ENCODE measurements around the gene NPS.

Gene NPS

GRCh38 chr10:127564644-127565043 lies 15.5 kb downstream of the NPS start:
- no peak for ATAC-seq
- TF ChIP-seq CSDC2 (CRISPR knock-in tag; IDR thresholded peaks at IDR 0.05) (no peak), SNAI2 (CRISPR knock-in tag; IDR thresholded peaks at IDR 0.05) (no peak), CREB5 (CRISPR knock-in tag; IDR thresholded peaks at IDR 0.05; ENCODE audit: low read depth) (no peak), ZNF8 (CRISPR knock-in tag; IDR thresholded peaks at IDR 0.05) (no peak), ARNTL (CRISPR knock-in tag; IDR thresholded peaks at IDR 0.05; ENCODE audit: borderline replicate concordance, low read depth) (no peak), ISL1 (CRISPR knock-in tag; IDR thresholded peaks at IDR 0.05) (no peak), ESRRG (CRISPR knock-in tag; IDR thresholded peaks at IDR 0.05) (no peak), TSHZ2 (CRISPR knock-in tag; IDR thresholded peaks at IDR 0.05) (no peak), CSRNP3 (CRISPR knock-in tag; IDR thresholded peaks at IDR 0.05) (no peak), RARB (CRISPR knock-in tag; IDR thresholded peaks at IDR 0.05) (no peak), ZFP30 (CRISPR knock-in tag; IDR thresholded peaks at IDR 0.05) (no peak), POU6F1 (CRISPR knock-in tag; IDR thresholded peaks at IDR 0.05; ENCODE audit: borderline replicate concordance, low read depth) (no peak), ZNF70 (CRISPR knock-in tag; IDR thresholded peaks at IDR 0.05) (no peak), ZFP3 (CRISPR knock-in tag; IDR thresholded peaks at IDR 0.05) (no peak), PATZ1 (CRISPR knock-in tag; IDR thresholded peaks at IDR 0.05; ENCODE audit: borderline replicate concordance) (no peak), TOX (CRISPR knock-in tag; IDR thresholded peaks at IDR 0.05; ENCODE audit: borderline replicate concordance) (no peak), TCF4 (CRISPR knock-in tag; IDR thresholded peaks at IDR 0.05; ENCODE audit: borderline replicate concordance) (no peak)

- no peak for ATAC-seq
- no peak for TF ChIP-seq ESRRG (CRISPR knock-in tag; IDR thresholded peaks at IDR 0.05)
- no peak for TF ChIP-seq GLIS3 (CRISPR knock-in tag; IDR thresholded peaks at IDR 0.05)
- TF ChIP-seq CSDC2 (CRISPR knock-in tag; IDR thresholded peaks at IDR 0.05) = no peak
- no peak for TF ChIP-seq PPARA (CRISPR knock-in tag; IDR thresholded peaks at IDR 0.05; ENCODE audit: borderline replicate concordance)
- TF ChIP-seq CREB5 (CRISPR knock-in tag; IDR thresholded peaks at IDR 0.05; ENCODE audit: low read depth) = no peak
- TF ChIP-seq ARNTL (CRISPR knock-in tag; IDR thresholded peaks at IDR 0.05; ENCODE audit: borderline replicate concordance, low read depth) = no peak
- no peak for TF ChIP-seq ZNF8 (CRISPR knock-in tag; IDR thresholded peaks at IDR 0.05)
- TF ChIP-seq ZFP3 (CRISPR knock-in tag; IDR thresholded peaks at IDR 0.05) = no peak
- no peak for TF ChIP-seq RARB (CRISPR knock-in tag; IDR thresholded peaks at IDR 0.05)
- TF ChIP-seq SNAI2 (CRISPR knock-in tag; IDR thresholded peaks at IDR 0.05) = no peak
- TF ChIP-seq ZC3H10 (CRISPR knock-in tag; IDR thresholded peaks at IDR 0.05) = no peak
- TF ChIP-seq ZNF70 (CRISPR knock-in tag; IDR thresholded peaks at IDR 0.05) = no peak
- TF ChIP-seq TOX (CRISPR knock-in tag; IDR thresholded peaks at IDR 0.05; ENCODE audit: borderline replicate concordance) = no peak
- no peak for TF ChIP-seq ZNF565 (CRISPR knock-in tag; conservative IDR thresholded peaks at IDR 0.05; ENCODE audit: low read depth)
- TF ChIP-seq ISL1 (CRISPR knock-in tag; IDR thresholded peaks at IDR 0.05) = no peak
- no peak for TF ChIP-seq PATZ1 (CRISPR knock-in tag; IDR thresholded peaks at IDR 0.05; ENCODE audit: borderline replicate concordance)
- TF ChIP-seq CSRNP3 (CRISPR knock-in tag; IDR thresholded peaks at IDR 0.05) = no peak
- TF ChIP-seq TCF4 (CRISPR knock-in tag; IDR thresholded peaks at IDR 0.05; ENCODE audit: borderline replicate concordance) = no peak
Observed at GRCh38 chr10:127565583-127565982, 16.5 kb downstream of the NPS start.
